H1 (cell line): ENCODE measurements around the gene RNF5. TPM values are rescaled to one million over a fixed set of nuclear protein-coding genes. Genes with fewer than 3 reads are reported as not detected.

Experiments
- CTCF ChIA-PET: fragments of 300-600 bp; sonication (Branson Sonifier 250); formaldehyde crosslinking; loops from one replicate; lab custom pipeline; 2021; ENCODE audit not compliant: partially characterized antibody; lab: Charles Lee
- POLR2A ChIA-PET: fragments of 300-600 bp; sonication (Branson Sonifier 250); formaldehyde crosslinking; loops from one replicate; lab custom pipeline; 2021; ENCODE audit warnings: inconsistent platforms; ENCODE audit not compliant: partially characterized antibody; lab: Charles Lee
- DNase-seq, 2 experiments: peaks; one replicate each; pipeline versions ENCODE4 v3.0.0 to v3.0.0-alpha.2; 2010 to 2022; ENCODE audit warnings: low spot score in 2 of 2, low read depth in 1 of 2, mixed read lengths in 1 of 2
- FAIRE-seq: peaks from 2 replicates; lab custom pipeline; 2011; peaks lifted over from hg19 to GRCh38; lab: Jason Lieb, UNC
- H2AFZ ChIP-seq: 2 replicates; pipeline ENCODE4 v1.8.1; 2012; ENCODE audit warnings: low read length, inconsistent platforms
- H2AK5ac ChIP-seq: 2 replicates; pipeline ENCODE4 v1.6.1; 2013; ENCODE audit warnings: low read depth, low read length
- H2BK120ac ChIP-seq: replicated peaks from 2 replicates; pipeline ENCODE3; 2013; ENCODE audit warnings: low read depth, low read length, inconsistent platforms
- H2BK12ac ChIP-seq: 2 replicates; pipeline ENCODE4 v1.6.1; 2013; ENCODE audit warnings: low read depth, low read length
- H2BK15ac ChIP-seq: 2 replicates; pipeline ENCODE4 v1.6.1; 2013; ENCODE audit warnings: low read length
- H2BK20ac ChIP-seq: 2 replicates; pipeline ENCODE4 v1.6.1; 2013; ENCODE audit warnings: low read length
- H2BK5ac ChIP-seq: 2 replicates; pipeline ENCODE4 v1.6.1; 2013; ENCODE audit warnings: low read depth, low read length
- H3K14ac ChIP-seq: 2 replicates; pipeline ENCODE4 v1.6.1; 2013; ENCODE audit warnings: inconsistent platforms; ENCODE audit not compliant: insufficient read length
- H3K18ac ChIP-seq: 2 replicates; pipeline ENCODE4 v1.6.1; 2013; ENCODE audit warnings: low read length; ENCODE audit errors: extremely low read depth
- H3K23ac ChIP-seq: 2 replicates; pipeline ENCODE4 v1.6.1; 2013; ENCODE audit warnings: inconsistent platforms; ENCODE audit not compliant: insufficient read length
- H3K23me2 ChIP-seq: 2 replicates; pipeline ENCODE4 v1.6.1; 2013; ENCODE audit warnings: low read depth, low read length
- H3K27ac ChIP-seq: 2 replicates; pipeline ENCODE4 v1.6.1; 2011; ENCODE audit warnings: low read depth, low read length, inconsistent platforms
- H3K27me3 ChIP-seq, 4 experiments: replicated peaks in 1 of 4; 1 replicate in 1 of 4; 2 replicates in 3 of 4; pipeline versions ENCODE4 v1.6.1 to v1.8.1; 2011 to 2013; ENCODE audit warnings: low read length in 3 of 4, mild to moderate bottlenecking in 3 of 4, inconsistent platforms in 2 of 4, mixed read lengths in 2 of 4, moderate library complexity in 1 of 4; ENCODE audit not compliant: control insufficient read depth in 3 of 4, insufficient read depth in 3 of 4; ENCODE audit errors: extremely low read depth in 1 of 4
- H3K36me3 ChIP-seq, 4 experiments: 2 replicates each; pipeline versions ENCODE4 v1.6.1 to v1.8.1; 2011 to 2013; ENCODE audit warnings: mild to moderate bottlenecking in 4 of 4, low read length in 3 of 4, moderate library complexity in 2 of 4, control low read depth in 1 of 4, inconsistent platforms in 1 of 4; ENCODE audit not compliant: insufficient read depth in 4 of 4, control insufficient read depth in 2 of 4
- H3K4ac ChIP-seq: replicated peaks from 2 replicates; pipeline ENCODE3; 2013; ENCODE audit warnings: low read length, low read depth, mixed read lengths, inconsistent platforms; ENCODE audit not compliant: insufficient read length
- H3K4me1 ChIP-seq, 4 experiments: replicated peaks in 1 of 4; 1 replicate in 1 of 4; 2 replicates in 3 of 4; pipeline versions ENCODE4 v1.6.1 to v1.8.1; 2011 to 2013; ENCODE audit warnings: low read length in 3 of 4, inconsistent platforms in 2 of 4, mixed read lengths in 1 of 4; ENCODE audit not compliant: insufficient read depth in 4 of 4, control insufficient read depth in 3 of 4
- H3K4me2 ChIP-seq, 2 experiments: 2 replicates each; pipeline versions ENCODE4 v1.6.1 to v1.8.1; 2011 to 2013; ENCODE audit warnings: low read depth in 2 of 2, low read length in 2 of 2, control low read depth in 1 of 2, inconsistent platforms in 1 of 2, mild to moderate bottlenecking in 1 of 2; ENCODE audit not compliant: insufficient read depth in 1 of 2
- H3K4me3 ChIP-seq, 4 experiments: fragments of 200-600, 300-600 bp in 1 of 4; sonication (generic), shearing (Covaris generic), sonication (Bioruptor Twin) in 1 of 4; 2 replicates each; pipeline versions ENCODE4 v1.5.1 to v1.8.1; 2011 to 2016; ENCODE audit warnings: low read length in 4 of 4, low read depth in 3 of 4, control low read depth in 2 of 4, inconsistent platforms in 2 of 4, mild to moderate bottlenecking in 2 of 4, mixed read lengths in 1 of 4, moderate library complexity in 1 of 4; ENCODE audit not compliant: insufficient read depth in 2 of 4; ENCODE audit errors: extremely low read depth in 1 of 4
- H3K56ac ChIP-seq: replicated peaks from 2 replicates; pipeline ENCODE3; 2013; ENCODE audit warnings: low read depth, mild to moderate bottlenecking, mixed read lengths, low read length, inconsistent platforms; ENCODE audit not compliant: insufficient read length
- H3K79me1 ChIP-seq: 2 replicates; pipeline ENCODE4 v1.6.1; 2013; ENCODE audit warnings: low read depth, low read length, control low read depth
- H3K79me2 ChIP-seq, 2 experiments: 2 replicates each; pipeline versions ENCODE4 v1.6.1 to v1.8.1; 2012 to 2013; ENCODE audit warnings: low read length in 2 of 2, mild to moderate bottlenecking in 2 of 2, inconsistent platforms in 1 of 2; ENCODE audit not compliant: insufficient read depth in 2 of 2, control insufficient read depth in 1 of 2
- H3K9ac ChIP-seq, 4 experiments: replicated peaks in 1 of 4; 1 replicate in 1 of 4; 2 replicates in 3 of 4; pipeline versions ENCODE4 v1.6.1 to v1.8.1; 2011 to 2013; ENCODE audit warnings: low read depth in 3 of 4, low read length in 3 of 4, control low read depth in 2 of 4, mild to moderate bottlenecking in 2 of 4, moderate library complexity in 2 of 4, inconsistent platforms in 1 of 4; ENCODE audit errors: extremely low read depth in 1 of 4
- H3K9me3 ChIP-seq, 2 experiments: 2 replicates each; pipeline versions ENCODE4 v1.6.1 to v1.8.1; 2012 to 2013; ENCODE audit warnings: mild to moderate bottlenecking in 2 of 2, moderate library complexity in 2 of 2, control low read depth in 1 of 2, inconsistent platforms in 1 of 2, low read depth in 1 of 2, low read length in 1 of 2, mixed read lengths in 1 of 2; ENCODE audit not compliant: insufficient read depth in 2 of 2
- H4K20me1 ChIP-seq, 2 experiments: replicated peaks in 1 of 2; 2 replicates each; pipeline versions ENCODE3 to v1.8.1; 2011 to 2013; ENCODE audit warnings: inconsistent platforms in 2 of 2, low read length in 2 of 2, mild to moderate bottlenecking in 1 of 2; ENCODE audit not compliant: insufficient read depth in 2 of 2, control insufficient read depth in 1 of 2
- H4K5ac ChIP-seq: 2 replicates; pipeline ENCODE4 v1.6.1; 2013; ENCODE audit warnings: low read length, low read depth, mixed read lengths, inconsistent platforms; ENCODE audit not compliant: insufficient read length
- H4K8ac ChIP-seq: 2 replicates; pipeline ENCODE4 v1.8.0; 2013; ENCODE audit warnings: mild to moderate bottlenecking, moderate library complexity, low read length, inconsistent platforms; ENCODE audit not compliant: insufficient read depth; ENCODE audit errors: extremely low read depth
- H4K91ac ChIP-seq: replicated peaks from 2 replicates; pipeline ENCODE3; 2013; ENCODE audit warnings: low read length, mixed read lengths, inconsistent platforms; ENCODE audit not compliant: insufficient read length
- HDAC2 ChIP-seq, 2 experiments: fragments of 300-600 bp in 1 of 2; sonication (generic) in 1 of 2; IDR thresholded peaks; 2 replicates each; pipeline ENCODE4 v1.6.1; 2011 to 2012; ENCODE audit warnings: low read depth in 2 of 2, low read length in 2 of 2, mild to moderate bottlenecking in 2 of 2, moderate library complexity in 2 of 2, borderline replicate concordance in 1 of 2, inconsistent platforms in 1 of 2
- HDAC6 ChIP-seq: IDR thresholded peaks from one replicate; pipeline ENCODE4 v1.7.1; 2012; ENCODE audit warnings: low read depth, mild to moderate bottlenecking, inconsistent platforms, low read length, moderate library complexity
- KDM5A ChIP-seq: fragments of 200-600 bp; IDR thresholded peaks from 2 replicates; pipeline ENCODE4 v1.7.1; 2012; ENCODE audit warnings: mild to moderate bottlenecking, low read length, inconsistent platforms, mixed read lengths
- MAFK ChIP-seq: IDR thresholded peaks from 2 replicates; pipeline ENCODE4 v1.6.1; 2012; ENCODE audit warnings: low read depth, mild to moderate bottlenecking, improper control_type of control experiment, low read length
- NANOG ChIP-seq: IDR thresholded peaks from 2 replicates; pipeline ENCODE4 v1.6.1; 2011; ENCODE audit warnings: low read length, low read depth, mild to moderate bottlenecking, inconsistent platforms; ENCODE audit not compliant: insufficient read depth, poor library complexity, severe bottlenecking
- POLR2A ChIP-seq, 2 experiments: IDR thresholded peaks; 1 replicate in 1 of 2; 2 replicates in 1 of 2; pipeline ENCODE4 v1.6.1; 2011; ENCODE audit warnings: low read depth in 2 of 2, low read length in 2 of 2, mild to moderate bottlenecking in 2 of 2; ENCODE audit errors: control extremely low read depth in 1 of 2
- RAD21 ChIP-seq, 2 experiments: IDR thresholded peaks in 1 of 2; conservative IDR thresholded peaks in 1 of 2; 2 replicates each; pipeline ENCODE4 v1.6.1; 2011; ENCODE audit warnings: low read depth in 2 of 2, low read length in 2 of 2, improper control_type of control experiment in 1 of 2, inconsistent platforms in 1 of 2, mild to moderate bottlenecking in 1 of 2, moderate library complexity in 1 of 2
- SIX5 ChIP-seq: IDR thresholded peaks from 2 replicates; pipeline ENCODE4 v1.6.1; 2011; ENCODE audit warnings: mild to moderate bottlenecking, low read depth, low read length
- TAF7 ChIP-seq: optimal IDR thresholded peaks from 2 replicates; pipeline ENCODE3; 2011; ENCODE audit warnings: low read depth, mild to moderate bottlenecking, inconsistent platforms, low read length, moderate library complexity, borderline replicate concordance
- WGBS, 2 experiments: shearing (Covaris generic) in 1 of 2; methylation state at CpG; one replicate each; pipeline versions ENCODE4 v1.1.6 to v1.1.7; 2013 to 2015; ENCODE audit warnings: low lambda C conversion rate in 2 of 2, mixed read lengths in 2 of 2, inconsistent platforms in 1 of 2, low coverage in 1 of 2, missing lambda C conversion rate in 1 of 2; ENCODE audit not compliant: insufficient replicate concordance in 2 of 2, insufficient coverage in 1 of 2, insufficient read length in 1 of 2; ENCODE audit errors: extremely low coverage in 1 of 2, missing lambda C conversion rate in 1 of 2; 5-methylcytosine and 5-hydroxymethylcytosine counted together
- polyA plus RNA-seq, 7 experiments: library from polyadenylated mRNA; depleted of rRNA in 3 of 7; stranded (reverse) in 5 of 7; unstranded in 2 of 7; fragments of >200 nt in 5 of 7; fragments of 200-250 nt in 2 of 7; gene quantifications; 1 replicate in 5 of 7; 2 replicates in 1 of 7; 4 replicates in 1 of 7; pipeline versions ENCODE4 v1.2.1 to v1.2.3, GENCODE V29; 2011 to 2013; ENCODE audit warnings: missing spikeins in 2 of 7, mixed read lengths in 2 of 7
- total RNA-seq: library from RNA; stranded (reverse); fragmentation: NEBNext Ultra II Directional; extraction: Animal tissue kit (Norgen Biotek cat#: 25700); gene quantifications from 2 replicates; pipeline ENCODE4 v1.2.1, GENCODE V29; 2021

The RNF5 gene
- total and polyA plus RNA-seq, 2 of the 8 experiments (the other 6 are each of a cell fraction or from before 2014, with no cell fraction given): 90.0 to 158 TPM

DNA sequence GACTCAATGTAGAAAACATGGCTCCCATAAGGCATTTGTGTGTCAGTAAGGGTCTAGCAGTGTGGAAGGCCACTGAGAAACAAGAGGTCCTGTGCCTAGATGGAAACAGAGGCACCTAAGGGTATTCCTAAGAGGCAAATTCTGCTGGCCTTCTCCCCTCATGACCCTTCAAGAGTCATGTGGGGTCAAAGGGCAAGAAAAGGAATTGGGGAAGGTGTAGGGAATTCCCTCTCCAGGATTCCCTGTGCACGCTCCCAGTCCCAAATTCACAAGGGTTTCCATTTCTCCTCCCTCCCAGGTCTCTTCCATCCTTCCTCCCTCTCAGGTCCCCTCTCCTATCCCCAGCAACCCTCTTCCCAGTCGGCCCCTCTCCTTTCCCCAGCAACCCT is 2.9 kb upstream of the RNF5 start:
- H3K23me2 ChIP-seq: peaks cover 26% of the 10 kb centered on the region
- POLR2A ChIA-PET: no interaction called here
- H2BK12ac ChIP-seq: no peak overlapping the region
- peaks cover 6 to 7% of the 10 kb centered on the region in 2 experiments for H4K20me1 ChIP-seq
- H2BK20ac ChIP-seq: no peak overlapping the region
- no peak overlapping the region for H2BK120ac ChIP-seq
- no peak overlapping the region for H4K5ac ChIP-seq
- H3K9me3 ChIP-seq: no peaks in the 10 kb centered on the region
- DNase-seq (no peak), FAIRE-seq (no peak)
- H2BK5ac ChIP-seq: peak overlapping the region; percentile 12; the same call in 1 of the 2 replicates
- H3K4ac ChIP-seq: no peak overlapping the region
- CTCF ChIA-PET: no interaction called here
- peak overlapping the region; percentile 91 to 99 (median 95) for H3K4me3 ChIP-seq
- peaks cover 5 to 21% (median 9%) of the 10 kb centered on the region in 4 experiments; a peak in 6 of 7 replicates for H3K4me1 ChIP-seq
- peak overlapping the region; percentile 34 for H3K56ac ChIP-seq
- peak overlapping the region; percentile 99 to 100 for H3K4me2 ChIP-seq
- peaks cover 0 to 18% (median 9%) of the 10 kb centered on the region in 4 experiments; a peak in 5 of 8 replicates for H3K36me3 ChIP-seq
- H4K8ac ChIP-seq: no peak overlapping the region
- H3K18ac ChIP-seq: no peak overlapping the region; the same call in 1 of the 2 replicates
- 0% methylated on average over 2 of the region's 2 CpGs; no CpG with 5 or more reads in 1 of the 2 experiments for WGBS, 2 experiments
- H2AK5ac ChIP-seq: no peak overlapping the region
- H3K79me1 ChIP-seq: peaks cover 9% of the 10 kb centered on the region; the same call in 1 of the 2 replicates
- no peaks in the 10 kb centered on the region for H3K27me3 ChIP-seq
- peak overlapping the region; percentile 79 for H3K27ac ChIP-seq
- H3K23ac ChIP-seq: no peak overlapping the region
- peak overlapping the region; percentile 48 for H4K91ac ChIP-seq
- H2BK15ac ChIP-seq: no peak overlapping the region
- H2AFZ ChIP-seq: no peak overlapping the region
- peak overlapping the region; percentile 52 to 68 (median 66); a peak in 6 of 7 replicates for H3K9ac ChIP-seq
- peaks cover 13 to 50% of the 10 kb centered on the region in 2 experiments for H3K79me2 ChIP-seq
- H3K14ac ChIP-seq: no peak overlapping the region
- TF ChIP-seq HDAC6 (no peak), MAFK (no peak), HDAC2 (IDR thresholded peaks at IDR 0.05; ENCODE audit: borderline replicate concordance in 1 of 2, low read depth in 2 of 2, low read length in 2 of 2) (no peak), POLR2A (IDR thresholded peaks at IDR 0.05; ENCODE audit: control extremely low read depth in 1 of 2, low read depth in 2 of 2, low read length in 2 of 2) (no peak), RAD21 (IDR thresholded peaks at IDR 0.05 in 1 of 2, conservative IDR thresholded peaks at IDR 0.05 in 1 of 2; ENCODE audit: low read depth in 2 of 2, low read length in 2 of 2) (no peak), KDM5A (no peak), NANOG (no peak), TAF7 (no peak), SIX5 (no peak)
